D721Med (cell line): ENCODE results near the gene MRPL1.

Experiments used
- DNase-seq: peaks from one replicate; pipeline ENCODE4 v3.0.0; 2011; ENCODE audit warnings: low spot score; ENCODE audit not compliant: insufficient read length
- FAIRE-seq: peaks from 2 replicates; lab custom pipeline; 2011; peaks lifted over from hg19 to GRCh38; lab: Jason Lieb, UNC
- CTCF ChIP-seq: IDR thresholded peaks from 2 replicates; pipeline ENCODE4 v1.5.1; 2012; ENCODE audit warnings: mild to moderate bottlenecking, control low read depth; ENCODE audit not compliant: insufficient read depth; ENCODE audit errors: missing control alignments

The MRPL1 gene

GRCh38 chr4:77913348-77913747, 50.7 kb downstream of the MRPL1 start:
- FAIRE-seq (no peak), DNase-seq (no peak)
- no peak for TF ChIP-seq CTCF

- no peak for TF ChIP-seq CTCF
- no peak for FAIRE-seq
- DNase-seq: no peak
Observed at GRCh38 chr4:77917075-77917474, 54.4 kb downstream of the MRPL1 start.

GRCh38 chr4:77917601-77918000, 55.0 kb downstream of the MRPL1 start:
- no peak for TF ChIP-seq CTCF
- FAIRE-seq (no peak), DNase-seq (no peak)

GRCh38 chr4:77920371-77920770, 57.7 kb downstream of the MRPL1 start:
- DNase-seq (no peak), FAIRE-seq (no peak)
- TF ChIP-seq CTCF: no peak

- TF ChIP-seq CTCF: no peak
- no peak for DNase-seq
- no peak for FAIRE-seq
Observed at GRCh38 chr4:77921701-77922100, 59.1 kb downstream of the MRPL1 start.

- DNase-seq (no peak), FAIRE-seq (no peak)
- TF ChIP-seq CTCF: no peak
Observed at GRCh38 chr4:77922158-77923094, 59.8 kb downstream of the MRPL1 start.
